Measurements from ENCODE around the gene COQ8B.
"Not testable (repeated sequence)": the region's sequence is repeated elsewhere in the genome, so short reads cannot be mapped to it uniquely, and the experiment has no call there.

COQ8B gene

DNA sequence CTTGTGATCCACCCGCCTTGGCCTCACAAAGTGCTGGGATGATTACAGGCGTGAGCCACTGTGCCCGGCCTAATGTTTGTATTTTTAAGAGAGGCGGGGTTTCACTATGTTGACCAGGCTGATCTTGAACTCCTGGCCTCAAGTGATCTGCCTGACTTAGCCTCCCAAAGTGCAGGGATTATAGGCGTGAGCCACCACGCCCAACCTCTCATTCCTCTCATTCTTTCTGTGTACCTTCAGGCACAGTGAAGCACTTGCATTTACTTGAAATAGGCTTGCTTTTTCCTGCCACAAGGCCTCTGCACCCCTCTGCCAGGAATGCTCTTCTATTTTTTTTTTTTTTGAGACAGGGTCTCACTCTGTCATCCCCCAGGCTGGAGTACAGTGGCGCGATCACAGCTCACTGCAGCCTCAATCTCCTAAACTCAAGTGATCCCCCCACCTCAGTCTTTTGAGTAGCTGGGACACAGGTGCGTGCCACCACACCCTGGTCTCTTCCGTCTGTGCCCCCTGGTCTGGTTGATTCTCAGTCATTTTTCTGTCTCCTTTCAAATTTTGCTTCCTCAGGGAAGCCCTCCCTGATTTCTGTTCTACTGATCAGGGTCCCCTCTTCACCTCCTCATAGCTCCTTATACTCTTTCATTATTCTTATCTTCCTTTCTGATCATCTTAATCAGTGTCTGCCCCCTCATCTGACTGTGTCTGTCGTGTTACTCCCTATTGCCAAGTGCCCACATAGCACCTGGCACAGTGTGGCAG, 18.5 kb upstream of the COQ8B start:
- no peaks in the 10 kb centered on the region for H3K9me3 ChIP-seq (ENCODE audit: control insufficient read depth in 5 of 5, low read length in 5 of 5)
- peaks cover 0 to 7% (median 5%) of the 10 kb centered on the region in 5 donors for H3K4me1 ChIP-seq (ENCODE audit: control insufficient read depth in 5 of 5, insufficient read depth in 5 of 5, low read length in 5 of 5)
- H3K9ac ChIP-seq (ENCODE audit: low read length in 5 of 5) = no peak overlapping the region
- H3K27ac ChIP-seq (ENCODE audit: low read depth, low read length) = no peak overlapping the region
- H3K4me3 ChIP-seq (ENCODE audit: low read depth in 1 of 5, low read length in 5 of 5) = no peak overlapping the region
- H3K27me3 ChIP-seq (ENCODE audit: control insufficient read depth in 5 of 5, insufficient read depth in 4 of 5, low read length in 5 of 5) = no peaks in the 10 kb centered on the region
- peaks cover 19 to 94% (median 89%) of the 10 kb centered on the region in 5 donors for H3K36me3 ChIP-seq (ENCODE audit: control insufficient read depth in 5 of 5, insufficient read depth in 5 of 5, low read length in 5 of 5)

DNA sequence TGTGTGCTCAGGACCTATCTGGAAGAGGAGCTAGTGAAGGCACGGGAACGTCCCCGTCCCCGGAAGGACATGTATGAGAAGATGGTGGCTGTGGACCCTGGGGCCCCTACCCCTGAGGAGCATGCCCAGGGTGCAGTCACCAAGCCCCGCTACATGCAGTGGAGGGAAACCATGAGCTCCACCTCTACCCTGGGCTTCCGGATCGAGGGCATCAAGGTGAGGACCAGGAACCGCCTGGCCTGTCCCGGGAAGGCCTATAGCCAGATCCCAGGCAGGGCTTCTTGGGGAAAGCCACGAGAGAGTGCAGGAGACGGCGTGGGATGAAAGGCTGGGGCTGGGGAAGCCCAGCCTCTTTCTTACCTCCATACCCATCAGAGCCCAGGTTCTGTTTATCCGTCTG, 16.5 kb upstream of the COQ8B start:
- Histone ChIP-seq H3K27ac (ENCODE audit: low read depth, low read length) (no peak overlapping the region), H3K4me1 (ENCODE audit: control insufficient read depth in 5 of 5, insufficient read depth in 5 of 5, low read length in 5 of 5) (no peaks in the 10 kb centered on the region), H3K27me3 (ENCODE audit: control insufficient read depth in 5 of 5, insufficient read depth in 4 of 5, low read length in 5 of 5) (no peaks in the 10 kb centered on the region), H3K9me3 (ENCODE audit: control insufficient read depth in 5 of 5, low read length in 5 of 5) (no peaks in the 10 kb centered on the region), H3K36me3 (ENCODE audit: control insufficient read depth in 5 of 5, insufficient read depth in 5 of 5, low read length in 5 of 5) (peaks cover 20 to 89% (median 86%) of the 10 kb centered on the region in 5 donors), H3K4me3 (ENCODE audit: low read depth in 1 of 5, low read length in 5 of 5) (no peak overlapping the region), H3K9ac (ENCODE audit: low read length in 5 of 5) (no peak overlapping the region)

DNA sequence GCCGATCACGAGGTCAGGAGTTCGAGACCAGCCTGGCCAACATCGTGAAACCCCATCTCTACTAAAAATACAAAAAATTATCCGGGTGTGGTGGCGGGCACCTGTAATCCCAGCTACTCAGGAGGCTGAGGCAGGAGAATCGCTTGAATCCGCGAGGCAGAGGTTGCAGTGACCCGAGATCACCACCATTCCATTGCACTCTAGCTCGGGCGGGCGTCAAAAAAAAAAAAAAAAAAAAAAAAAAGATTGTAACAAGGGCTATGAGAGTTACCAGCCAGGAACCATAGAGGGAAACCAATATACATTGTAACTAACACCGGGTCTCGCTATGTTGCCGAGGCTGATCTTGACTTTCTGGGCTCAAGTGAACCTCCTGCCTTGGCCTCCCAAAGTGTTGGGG, 15.6 kb upstream of the COQ8B start:
- H3K9me3 ChIP-seq (ENCODE audit: control insufficient read depth in 5 of 5, low read length in 5 of 5); H3K4me1 ChIP-seq (ENCODE audit: control insufficient read depth in 5 of 5, insufficient read depth in 5 of 5, low read length in 5 of 5); H3K9ac ChIP-seq (ENCODE audit: low read length in 5 of 5); H3K27me3 ChIP-seq (ENCODE audit: control insufficient read depth in 5 of 5, insufficient read depth in 4 of 5, low read length in 5 of 5); H3K27ac ChIP-seq (ENCODE audit: low read depth, low read length); H3K4me3 ChIP-seq (ENCODE audit: low read depth in 1 of 5, low read length in 5 of 5): not testable (repeated sequence)
- peaks cover 20 to 93% (median 89%) of the 10 kb centered on the region in 5 donors for H3K36me3 ChIP-seq (ENCODE audit: control insufficient read depth in 5 of 5, insufficient read depth in 5 of 5, low read length in 5 of 5)

- not testable (repeated sequence) for H3K9ac ChIP-seq (ENCODE audit: low read length in 5 of 5); H3K4me3 ChIP-seq (ENCODE audit: low read depth in 1 of 5, low read length in 5 of 5); H3K27me3 ChIP-seq (ENCODE audit: control insufficient read depth in 5 of 5, insufficient read depth in 4 of 5, low read length in 5 of 5); H3K4me1 ChIP-seq (ENCODE audit: control insufficient read depth in 5 of 5, insufficient read depth in 5 of 5, low read length in 5 of 5); H3K27ac ChIP-seq (ENCODE audit: low read depth, low read length); H3K9me3 ChIP-seq (ENCODE audit: control insufficient read depth in 5 of 5, low read length in 5 of 5)
- peaks cover 25 to 87% (median 84%) of the 10 kb centered on the region in 5 donors for H3K36me3 ChIP-seq (ENCODE audit: control insufficient read depth in 5 of 5, insufficient read depth in 5 of 5, low read length in 5 of 5)
Measured at GRCh38 chr19:40730065-40730464, 13.4 kb upstream of the COQ8B start.

DNA sequence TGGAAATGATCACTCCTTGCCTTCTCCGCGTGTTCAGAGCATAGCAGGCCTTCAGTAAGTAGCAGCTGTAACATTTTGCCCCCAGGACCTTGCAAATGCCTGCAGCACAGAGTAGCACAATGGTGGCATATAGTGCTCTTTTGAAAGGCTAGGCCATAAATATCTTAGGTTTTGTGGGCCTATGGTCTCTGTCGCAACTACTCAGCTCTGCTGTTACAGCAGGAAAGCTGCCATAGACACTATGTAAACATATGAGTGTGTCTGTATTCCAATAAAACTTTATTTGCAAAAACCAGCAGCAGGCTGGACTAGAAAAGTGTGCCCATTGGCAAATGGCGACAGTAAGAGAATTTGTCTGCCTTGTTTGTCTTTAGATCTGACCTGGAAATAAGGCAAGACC, 9.6 kb upstream of the COQ8B start:
- no peak overlapping the region for H3K27ac ChIP-seq (ENCODE audit: low read depth, low read length)
- peaks cover 13 to 74% (median 60%) of the 10 kb centered on the region in 5 donors for H3K36me3 ChIP-seq (ENCODE audit: control insufficient read depth in 5 of 5, insufficient read depth in 5 of 5, low read length in 5 of 5)
- H3K9me3 ChIP-seq (ENCODE audit: control insufficient read depth in 5 of 5, low read length in 5 of 5) = no peaks in the 10 kb centered on the region
- no peak overlapping the region for H3K9ac ChIP-seq (ENCODE audit: low read length in 5 of 5)
- H3K27me3 ChIP-seq (ENCODE audit: control insufficient read depth in 5 of 5, insufficient read depth in 4 of 5, low read length in 5 of 5) = no peaks in the 10 kb centered on the region
- H3K4me1 ChIP-seq (ENCODE audit: control insufficient read depth in 5 of 5, insufficient read depth in 5 of 5, low read length in 5 of 5) = peaks cover 2 to 14% (median 13%) of the 10 kb centered on the region in 5 donors
- no peak overlapping the region for H3K4me3 ChIP-seq (ENCODE audit: low read depth in 1 of 5, low read length in 5 of 5)

DNA sequence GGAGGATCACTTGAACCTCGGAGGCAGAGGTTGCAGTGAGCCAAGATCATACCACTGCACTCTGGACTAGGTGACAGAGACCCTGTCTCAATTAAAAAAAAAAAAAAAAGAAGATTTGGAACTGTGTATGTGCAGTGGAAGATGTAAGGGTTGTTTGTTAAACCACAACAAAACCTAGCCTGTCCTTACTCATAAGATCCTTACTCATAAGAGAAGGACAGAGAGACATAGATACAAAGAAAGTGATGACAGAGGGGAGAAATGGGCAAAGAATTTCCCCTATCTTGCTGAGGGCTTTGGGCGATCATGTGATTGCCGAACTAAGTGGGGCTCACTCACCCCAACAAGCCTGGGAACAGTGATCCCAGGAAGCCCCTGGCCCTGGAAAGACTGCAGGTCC, 8.2 kb upstream of the COQ8B start:
- Histone ChIP-seq H3K9me3 (ENCODE audit: control insufficient read depth in 5 of 5, low read length in 5 of 5) (no peaks in the 10 kb centered on the region), H3K36me3 (ENCODE audit: control insufficient read depth in 5 of 5, insufficient read depth in 5 of 5, low read length in 5 of 5) (peaks cover 5 to 60% (median 46%) of the 10 kb centered on the region in 5 donors), H3K27me3 (ENCODE audit: control insufficient read depth in 5 of 5, insufficient read depth in 4 of 5, low read length in 5 of 5) (no peaks in the 10 kb centered on the region), H3K4me3 (ENCODE audit: low read depth in 1 of 5, low read length in 5 of 5) (no peak overlapping the region), H3K9ac (ENCODE audit: low read length in 5 of 5) (no peak overlapping the region), H3K4me1 (ENCODE audit: control insufficient read depth in 5 of 5, insufficient read depth in 5 of 5, low read length in 5 of 5) (peaks cover 5 to 28% (median 27%) of the 10 kb centered on the region in 5 donors), H3K27ac (ENCODE audit: low read depth, low read length) (no peak overlapping the region)

GRCh38 chr19:40724315-40724714, 7.6 kb upstream of the COQ8B start:
- Histone ChIP-seq H3K27me3 (ENCODE audit: control insufficient read depth in 5 of 5, insufficient read depth in 4 of 5, low read length in 5 of 5) (no peaks in the 10 kb centered on the region), H3K9me3 (ENCODE audit: control insufficient read depth in 5 of 5, low read length in 5 of 5) (no peaks in the 10 kb centered on the region), H3K27ac (ENCODE audit: low read depth, low read length) (no peak overlapping the region), H3K36me3 (ENCODE audit: control insufficient read depth in 5 of 5, insufficient read depth in 5 of 5, low read length in 5 of 5) (peaks cover 5 to 56% (median 42%) of the 10 kb centered on the region in 5 donors), H3K4me1 (ENCODE audit: control insufficient read depth in 5 of 5, insufficient read depth in 5 of 5, low read length in 5 of 5) (peaks cover 5 to 33% (median 33%) of the 10 kb centered on the region in 5 donors), H3K9ac (ENCODE audit: low read length in 5 of 5) (no peak overlapping the region), H3K4me3 (ENCODE audit: low read depth in 1 of 5, low read length in 5 of 5) (no peak overlapping the region)

DNA sequence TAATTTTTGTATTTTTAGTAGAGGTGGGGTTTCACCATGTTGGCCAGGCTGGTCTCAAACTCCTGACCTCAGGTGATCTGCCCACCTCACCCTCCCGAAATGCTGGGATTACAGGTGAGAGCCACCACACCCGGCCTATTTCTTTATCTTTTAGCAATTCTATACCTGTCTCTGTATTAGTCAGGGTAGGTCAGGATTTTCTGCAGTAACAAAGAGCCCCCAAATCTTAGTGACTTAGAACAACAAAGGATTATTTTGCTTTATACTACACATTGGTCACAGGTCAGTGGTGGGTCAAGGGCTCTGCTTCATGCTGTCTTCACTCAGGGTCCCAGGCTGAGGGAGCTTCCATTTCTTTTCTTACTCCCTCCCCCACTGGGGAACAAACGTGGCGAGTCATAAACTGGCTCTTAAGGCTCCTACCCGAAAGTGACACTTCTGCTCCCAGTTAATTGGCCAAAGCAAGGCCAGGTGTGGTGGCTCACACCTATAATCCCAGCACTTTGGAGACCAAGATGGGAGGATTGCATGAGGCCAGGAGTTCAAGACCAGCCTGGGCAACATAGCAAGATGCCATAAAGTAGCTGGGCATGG, 7.1 kb upstream of the COQ8B start:
- H3K36me3 ChIP-seq (ENCODE audit: control insufficient read depth in 5 of 5, insufficient read depth in 5 of 5, low read length in 5 of 5) = peaks cover 5 to 51% (median 39%) of the 10 kb centered on the region in 5 donors
- H3K9ac ChIP-seq (ENCODE audit: low read length in 5 of 5) = no peak overlapping the region
- H3K27me3 ChIP-seq (ENCODE audit: control insufficient read depth in 5 of 5, insufficient read depth in 4 of 5, low read length in 5 of 5) = no peaks in the 10 kb centered on the region
- peaks cover 5 to 39% (median 38%) of the 10 kb centered on the region in 5 donors for H3K4me1 ChIP-seq (ENCODE audit: control insufficient read depth in 5 of 5, insufficient read depth in 5 of 5, low read length in 5 of 5)
- no peak overlapping the region for H3K27ac ChIP-seq (ENCODE audit: low read depth, low read length)
- H3K4me3 ChIP-seq (ENCODE audit: low read depth in 1 of 5, low read length in 5 of 5) = no peak overlapping the region
- no peaks in the 10 kb centered on the region for H3K9me3 ChIP-seq (ENCODE audit: control insufficient read depth in 5 of 5, low read length in 5 of 5)

DNA sequence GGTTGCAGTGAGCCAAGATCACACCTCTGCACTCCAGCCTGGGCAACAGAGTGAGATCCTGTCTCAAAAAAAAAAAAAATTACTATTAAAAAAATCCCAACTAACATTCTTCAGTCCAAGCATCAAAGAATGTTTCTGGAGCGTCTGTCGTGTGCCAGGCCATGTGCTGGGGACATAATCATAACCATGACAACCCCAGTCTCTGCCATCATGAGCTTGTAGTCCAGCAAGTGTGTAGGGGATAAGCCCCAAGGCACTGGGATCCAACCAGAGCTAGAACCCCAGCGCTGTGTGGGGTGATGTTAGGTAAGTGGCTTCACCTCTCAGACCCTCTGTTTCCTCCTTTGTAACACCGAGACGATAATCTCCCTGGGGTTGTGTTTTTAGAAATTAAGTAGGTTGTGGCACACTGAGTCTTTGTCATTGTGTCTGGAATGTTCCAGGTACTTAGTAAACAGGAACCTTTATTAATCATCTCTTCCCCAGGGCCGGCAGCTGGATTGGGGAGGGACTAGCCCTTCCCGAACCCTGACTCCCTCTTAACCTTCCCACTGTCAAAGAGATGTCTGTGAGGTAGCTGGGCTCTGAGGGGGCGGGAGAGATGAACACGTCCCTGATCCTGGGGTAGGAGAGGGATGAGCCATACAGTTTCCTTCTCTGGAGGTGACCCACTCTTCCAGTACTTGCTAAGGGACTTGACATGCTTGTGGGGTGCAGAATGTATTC, 5.4 kb upstream of the COQ8B start:
- Histone ChIP-seq H3K9ac (ENCODE audit: low read length in 5 of 5) (peak overlapping the region in 3 of 5 donors; percentile 41 to 63 (median 46)), H3K36me3 (ENCODE audit: control insufficient read depth in 5 of 5, insufficient read depth in 5 of 5, low read length in 5 of 5) (peaks cover 5 to 38% (median 29%) of the 10 kb centered on the region in 5 donors), H3K9me3 (ENCODE audit: control insufficient read depth in 5 of 5, low read length in 5 of 5) (no peaks in the 10 kb centered on the region), H3K27me3 (ENCODE audit: control insufficient read depth in 5 of 5, insufficient read depth in 4 of 5, low read length in 5 of 5) (no peaks in the 10 kb centered on the region), H3K4me1 (ENCODE audit: control insufficient read depth in 5 of 5, insufficient read depth in 5 of 5, low read length in 5 of 5) (peaks cover 5 to 54% (median 53%) of the 10 kb centered on the region in 5 donors), H3K4me3 (ENCODE audit: low read depth in 1 of 5, low read length in 5 of 5) (peak overlapping the region in 4 of 5 donors; percentile 18 to 99 (median 44)), H3K27ac (ENCODE audit: low read depth, low read length) (peak overlapping the region; percentile 99)

GRCh38 chr19:40721140-40721486, 4.4 kb upstream of the COQ8B start:
- peak overlapping the region in 4 of 5 donors; percentile 73 to 100 (median 74) for H3K9ac ChIP-seq (ENCODE audit: low read length in 5 of 5)
- H3K27ac ChIP-seq (ENCODE audit: low read depth, low read length) = peak overlapping the region; percentile 99
- no peaks in the 10 kb centered on the region for H3K9me3 ChIP-seq (ENCODE audit: control insufficient read depth in 5 of 5, low read length in 5 of 5)
- H3K4me1 ChIP-seq (ENCODE audit: control insufficient read depth in 5 of 5, insufficient read depth in 5 of 5, low read length in 5 of 5) = peaks cover 9 to 60% (median 57%) of the 10 kb centered on the region in 5 donors
- H3K4me3 ChIP-seq (ENCODE audit: low read depth in 1 of 5, low read length in 5 of 5) = peak overlapping the region; percentile 73 to 99 (median 97)
- H3K27me3 ChIP-seq (ENCODE audit: control insufficient read depth in 5 of 5, insufficient read depth in 4 of 5, low read length in 5 of 5) = peaks cover 0 to 5% (median 0%) of the 10 kb centered on the region in 5 donors
- H3K36me3 ChIP-seq (ENCODE audit: control insufficient read depth in 5 of 5, insufficient read depth in 5 of 5, low read length in 5 of 5) = peaks cover under 1 to 31% (median 22%) of the 10 kb centered on the region in 5 donors

Data from subcutaneous abdominal adipose tissue (tissue), 5 donors.